ENCODE data around the gene MIER2.

- no peak for TF ChIP-seq CTCF (IDR thresholded peaks at IDR 0.05)
- no peak for TF ChIP-seq EP300 (IDR thresholded peaks at IDR 0.05)
- TF ChIP-seq POLR2A (IDR thresholded peaks at IDR 0.05), result no peak
Observed at GRCh38 chr19:359653-359925, 15.0 kb upstream of the MIER2 start.

Measured in stomach (tissue), 4 donors.